Dendritic cell treated with granulocyte-macrophage colony-stimulating factor and Interleukin-4, amounts not matched to agents 40 ng/mL and 50 ng/mL, for 4 days (primary cell): ENCODE measurements around the gene ZNF439.
"Not testable (repeated sequence)": the region's sequence is repeated elsewhere in the genome, so short reads cannot be mapped to it uniquely, and the experiment has no call there.

ENCODE experiments used
- H3K27ac Mint-ChIP-seq: one replicate; pipeline ENCODE4 v1.8.0; 2022; ENCODE audit warnings: mild to moderate bottlenecking, mixed read lengths
- H3K27me3 Mint-ChIP-seq: one replicate; pipeline ENCODE4 v1.8.0; 2022; ENCODE audit warnings: mild to moderate bottlenecking, mixed read lengths
- H3K36me3 Mint-ChIP-seq: one replicate; pipeline ENCODE4 v1.8.0; 2022; ENCODE audit warnings: low read depth, mixed read lengths
- H3K4me1 Mint-ChIP-seq: one replicate; pipeline ENCODE4 v1.8.0; 2022; ENCODE audit warnings: low read depth, mixed read lengths
- H3K4me3 Mint-ChIP-seq: one replicate; pipeline ENCODE4 v1.8.0; 2022; ENCODE audit warnings: mild to moderate bottlenecking, moderate library complexity, mixed read lengths
- H3K9me3 Mint-ChIP-seq: one replicate; pipeline ENCODE4 v1.8.0; 2022; ENCODE audit warnings: mixed read lengths
- intact Hi-C: fragments of 100-400 bp; cut with micrococcal nuclease; formaldehyde crosslinking; loops from one replicate; pipeline ENCODE4 v1.15.0; 2022

The ZNF439 gene

DNA sequence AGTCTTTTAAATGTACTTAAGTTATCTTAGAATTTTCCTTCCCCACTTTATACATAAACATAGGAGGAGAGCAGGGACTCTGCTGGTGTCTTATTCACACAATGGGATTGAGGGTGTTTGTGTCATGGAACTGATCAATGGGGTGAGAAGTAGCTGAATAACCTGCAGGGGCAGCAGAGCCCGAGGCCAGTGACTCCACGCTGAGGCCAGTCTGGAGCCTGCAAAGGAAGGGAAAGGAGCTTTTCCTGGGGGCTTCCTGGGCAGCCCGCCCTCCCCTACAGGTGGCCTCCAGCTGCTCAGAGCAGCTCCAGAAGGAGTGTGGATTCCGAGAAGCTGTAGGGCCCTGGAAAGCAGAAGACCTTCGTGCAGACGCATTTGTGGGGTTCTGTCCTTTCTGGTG, 911 bp upstream of the ZNF439 start:
- H3K9me3 Mint-ChIP-seq: peaks cover 35% of the 10 kb centered on the region
- not testable (repeated sequence) for H3K4me3 Mint-ChIP-seq, H3K27ac Mint-ChIP-seq, H3K27me3 Mint-ChIP-seq
- H3K4me1 Mint-ChIP-seq: peaks cover 15% of the 10 kb centered on the region
- H3K36me3 Mint-ChIP-seq: peaks cover 22% of the 10 kb centered on the region
- intact Hi-C loops: loop anchor here (1.0 kb wide), 1 partner anchor 33 kb away; the partner anchor contains the start of gene ZNF440

- Mint-ChIP-seq H3K4me3 (peak overlapping the region; percentile 71), H3K27ac (peak overlapping the region; percentile 58), H3K9me3 (peaks cover 40% of the 10 kb centered on the region), H3K4me1 (peaks cover 15% of the 10 kb centered on the region), H3K36me3 (peaks cover 26% of the 10 kb centered on the region), H3K27me3 (no peaks in the 10 kb centered on the region)
- intact Hi-C loops: loop anchor here (1.0 kb wide), 1 partner anchor 34 kb away; the partner anchor contains the start of gene ZNF440
These were observed 329 bp upstream of the ZNF439 start for GRCh38 chr19:11848200-11848593.

DNA sequence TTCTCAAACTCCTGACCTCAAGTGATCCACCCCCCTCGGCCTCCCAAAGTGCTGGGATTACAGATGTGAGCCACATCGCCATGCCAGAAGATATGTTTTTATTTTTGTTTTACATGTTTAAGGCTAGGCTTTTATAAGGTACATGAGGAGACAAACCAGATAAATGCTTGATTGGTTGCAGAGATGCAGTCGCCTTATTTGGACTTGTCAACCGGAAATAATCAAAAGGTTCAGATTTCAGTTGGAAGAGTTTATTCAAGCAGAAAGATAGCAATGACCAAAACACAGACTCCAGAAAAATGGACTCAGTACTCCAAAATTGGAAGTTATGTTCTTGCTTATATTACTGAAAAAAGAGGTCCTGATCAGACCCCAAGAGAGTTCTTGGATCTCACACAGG, 1.8 kb downstream of the ZNF439 start:
- intact Hi-C loops, H3K4me3 Mint-ChIP-seq, H3K27ac Mint-ChIP-seq, H3K27me3 Mint-ChIP-seq: not testable (repeated sequence)
- Mint-ChIP-seq H3K36me3 (peaks cover 34% of the 10 kb centered on the region), H3K9me3 (peaks cover 37% of the 10 kb centered on the region), H3K4me1 (peaks cover 15% of the 10 kb centered on the region)

GRCh38 chr19:11853358-11853757, 4.8 kb downstream of the ZNF439 start:
- intact Hi-C loops: no loop called here
- Mint-ChIP-seq H3K27me3 (no peaks in the 10 kb centered on the region), H3K9me3 (peaks cover 67% of the 10 kb centered on the region), H3K4me3 (no peak overlapping the region), H3K36me3 (peaks cover 51% of the 10 kb centered on the region), H3K27ac (no peak overlapping the region), H3K4me1 (peaks cover 11% of the 10 kb centered on the region)

- intact Hi-C loops: no loop called here
- H3K4me3 Mint-ChIP-seq: no peak overlapping the region
- no peaks in the 10 kb centered on the region for H3K27me3 Mint-ChIP-seq
- peaks cover 32% of the 10 kb centered on the region for H3K36me3 Mint-ChIP-seq
- peaks cover 91% of the 10 kb centered on the region for H3K9me3 Mint-ChIP-seq
- H3K4me1 Mint-ChIP-seq: no peaks in the 10 kb centered on the region
- H3K27ac Mint-ChIP-seq: no peak overlapping the region
These were observed 8.2 kb downstream of the ZNF439 start for GRCh38 chr19:11856596-11857250.

DNA sequence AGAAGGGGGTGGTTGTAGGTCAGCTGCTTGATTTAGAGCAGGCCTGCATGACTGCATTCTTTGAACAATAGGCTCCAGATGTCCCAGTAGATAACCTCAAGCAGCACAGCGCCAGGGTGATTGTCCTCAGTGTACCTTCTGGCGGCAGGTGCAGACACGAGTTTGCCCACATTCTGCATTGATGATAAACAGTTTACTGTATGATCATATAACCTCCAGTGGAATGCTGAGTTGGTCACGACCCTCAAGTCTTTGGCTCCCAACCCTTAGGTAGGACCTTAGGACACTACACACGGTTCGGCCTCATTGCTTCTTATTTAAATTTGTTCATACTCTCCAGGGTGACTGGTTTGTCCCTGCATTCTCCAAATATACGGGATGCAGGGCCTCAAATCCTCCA, 12.2 kb downstream of the ZNF439 start:
- peaks cover 100% of the 10 kb centered on the region for H3K9me3 Mint-ChIP-seq

GRCh38 chr19:11861301-11861700, 12.8 kb downstream of the ZNF439 start:
- H3K36me3 Mint-ChIP-seq: peaks cover 45% of the 10 kb centered on the region
- H3K27ac Mint-ChIP-seq: no peak overlapping the region
- peaks cover 100% of the 10 kb centered on the region for H3K9me3 Mint-ChIP-seq
- H3K4me3 Mint-ChIP-seq: no peak overlapping the region
- H3K27me3 Mint-ChIP-seq: no peaks in the 10 kb centered on the region
- no peaks in the 10 kb centered on the region for H3K4me1 Mint-ChIP-seq
- intact Hi-C loops: no loop called here

More for the DNA sequence above, 12.2 kb downstream of the ZNF439 start:
- H3K27ac Mint-ChIP-seq: no peak overlapping the region
- no peak overlapping the region for H3K4me3 Mint-ChIP-seq
- no peaks in the 10 kb centered on the region for H3K27me3 Mint-ChIP-seq
- H3K36me3 Mint-ChIP-seq: peaks cover 45% of the 10 kb centered on the region
- intact Hi-C loops: no loop called here
- no peaks in the 10 kb centered on the region for H3K4me1 Mint-ChIP-seq

DNA sequence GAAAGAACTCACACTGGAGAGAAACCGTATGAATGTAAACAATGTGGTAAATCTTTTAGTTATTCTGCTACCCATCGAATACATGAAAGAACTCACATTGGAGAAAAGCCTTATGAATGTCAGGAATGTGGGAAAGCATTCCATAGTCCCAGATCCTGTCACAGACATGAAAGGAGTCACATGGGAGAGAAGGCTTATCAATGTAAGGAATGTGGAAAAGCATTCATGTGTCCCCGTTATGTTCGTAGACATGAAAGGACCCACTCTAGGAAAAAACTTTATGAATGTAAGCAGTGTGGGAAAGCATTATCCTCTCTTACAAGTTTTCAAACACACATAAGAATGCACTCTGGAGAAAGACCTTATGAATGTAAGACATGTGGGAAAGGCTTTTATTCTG, 19.2 kb downstream of the ZNF439 start:
- H3K27me3 Mint-ChIP-seq, H3K4me1 Mint-ChIP-seq, H3K27ac Mint-ChIP-seq, intact Hi-C loops, H3K4me3 Mint-ChIP-seq: not testable (repeated sequence)
- Mint-ChIP-seq H3K36me3 (peaks cover 56% of the 10 kb centered on the region), H3K9me3 (peaks cover 98% of the 10 kb centered on the region)

DNA sequence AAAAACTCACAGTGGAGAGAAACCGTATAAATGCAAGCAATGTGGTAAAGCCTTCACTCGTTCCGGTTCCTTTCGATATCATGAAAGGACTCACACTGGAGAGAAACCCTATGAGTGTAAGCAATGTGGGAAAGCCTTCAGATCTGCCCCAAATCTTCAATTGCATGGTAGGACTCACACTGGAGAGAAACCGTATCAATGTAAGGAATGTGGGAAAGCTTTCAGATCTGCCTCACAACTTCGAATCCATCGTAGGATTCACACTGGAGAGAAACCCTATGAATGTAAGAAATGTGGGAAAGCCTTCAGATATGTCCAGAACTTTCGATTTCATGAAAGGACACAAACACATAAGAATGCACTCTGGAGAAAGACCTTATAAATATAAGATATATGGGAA, 19.7 kb downstream of the ZNF439 start:
- Mint-ChIP-seq H3K4me3 (no peak overlapping the region), H3K27ac (no peak overlapping the region), H3K4me1 (no peaks in the 10 kb centered on the region), H3K36me3 (peaks cover 52% of the 10 kb centered on the region), H3K27me3 (no peaks in the 10 kb centered on the region), H3K9me3 (peaks cover 94% of the 10 kb centered on the region)
- intact Hi-C loops: no loop called here

GRCh38 chr19:11872624-11873023, 24.1 kb downstream of the ZNF439 start:
- Mint-ChIP-seq H3K27ac (no peak overlapping the region), H3K36me3 (peaks cover 16% of the 10 kb centered on the region), H3K27me3 (no peaks in the 10 kb centered on the region), H3K4me1 (no peaks in the 10 kb centered on the region), H3K4me3 (no peak overlapping the region), H3K9me3 (peaks cover 50% of the 10 kb centered on the region)
- intact Hi-C loops: no loop called here

GRCh38 chr19:11873762-11874161, 25.2 kb downstream of the ZNF439 start:
- intact Hi-C loops: no loop called here
- Mint-ChIP-seq H3K27ac (no peak overlapping the region), H3K36me3 (peaks cover 4% of the 10 kb centered on the region), H3K9me3 (peaks cover 38% of the 10 kb centered on the region), H3K4me3 (no peak overlapping the region), H3K27me3 (no peaks in the 10 kb centered on the region), H3K4me1 (no peaks in the 10 kb centered on the region)

DNA sequence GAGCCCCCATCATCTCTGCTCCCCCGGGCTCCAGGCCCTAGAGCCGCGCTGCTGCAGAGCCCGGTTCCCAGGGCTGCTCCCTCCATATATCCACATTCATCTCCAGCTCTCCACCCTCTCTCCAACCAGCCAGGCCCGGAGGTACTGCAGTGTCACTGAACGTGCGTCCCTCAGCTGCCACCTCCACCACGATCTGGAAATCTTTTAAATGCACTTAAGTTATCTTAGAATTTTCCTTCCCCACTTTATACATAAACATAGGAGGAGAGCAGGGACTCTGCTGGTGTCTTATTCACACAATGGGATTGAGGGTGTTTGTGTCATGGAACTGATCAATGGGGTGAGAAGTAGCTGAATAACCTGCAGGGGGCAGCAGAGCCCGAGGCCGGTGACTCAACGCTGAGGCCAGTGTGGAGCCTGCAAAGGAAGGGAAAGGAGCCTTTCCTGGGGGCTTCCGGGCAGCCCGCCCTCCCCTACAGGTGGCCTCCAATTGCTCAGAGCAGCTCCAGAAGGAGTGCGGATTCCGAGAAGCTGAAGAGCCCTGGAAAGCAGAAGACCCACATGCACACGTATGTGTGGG, 31.3 kb downstream of the ZNF439 start:
- H3K4me3 Mint-ChIP-seq, H3K27ac Mint-ChIP-seq, H3K27me3 Mint-ChIP-seq, H3K36me3 Mint-ChIP-seq, H3K4me1 Mint-ChIP-seq: not testable (repeated sequence)
- intact Hi-C loops: loop anchor here (2.0 to 10.0 kb wide), 5 partner anchors 43 to 795 kb away; partner anchors contain the start of genes ZNF20 and ZNF878
- peaks cover 13% of the 10 kb centered on the region for H3K9me3 Mint-ChIP-seq

DNA sequence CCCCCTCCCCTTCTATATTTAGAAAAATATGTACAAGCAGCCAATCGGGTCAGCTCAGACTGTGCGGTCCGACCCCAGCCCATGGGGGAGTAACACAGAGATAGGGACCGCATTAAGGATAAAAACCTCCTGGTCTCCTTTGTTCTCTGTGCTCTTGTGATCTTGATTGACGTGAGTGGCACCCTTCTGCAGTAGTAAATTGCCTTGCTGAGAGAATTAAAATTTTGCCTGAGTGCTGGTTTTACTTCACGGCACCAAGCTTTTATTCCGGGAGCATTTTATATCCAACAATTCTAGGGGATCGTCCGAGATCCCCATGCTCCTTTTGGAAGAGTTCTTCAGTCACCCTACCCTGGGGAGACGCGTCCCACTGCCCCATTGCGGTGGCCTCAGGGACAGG, 32.1 kb downstream of the ZNF439 start:
- Mint-ChIP-seq H3K4me3 (no peak overlapping the region), H3K9me3 (peaks cover 13% of the 10 kb centered on the region), H3K36me3 (no peaks in the 10 kb centered on the region), H3K27me3 (peaks cover 6% of the 10 kb centered on the region), H3K4me1 (no peaks in the 10 kb centered on the region), H3K27ac (no peak overlapping the region)
- intact Hi-C loops: loop anchor here (2.0 to 10.0 kb wide), 5 partner anchors 42 to 794 kb away; partner anchors contain the start of genes ZNF20 and ZNF878

GRCh38 chr19:11881151-11881800, 32.8 kb downstream of the ZNF439 start:
- intact Hi-C loops: loop anchor here (2.0 to 10.0 kb wide), 5 partner anchors 41 to 794 kb away; partner anchors contain the start of genes ZNF20 and ZNF878
- Mint-ChIP-seq H3K4me1 (no peaks in the 10 kb centered on the region), H3K27ac (no peak overlapping the region), H3K36me3 (no peaks in the 10 kb centered on the region), H3K4me3 (no peak overlapping the region), H3K9me3 (peaks cover 17% of the 10 kb centered on the region), H3K27me3 (peaks cover 6% of the 10 kb centered on the region)
